ENCODE results near the gene EGFLAM.

The EGFLAM gene

GRCh38 chr5:38479315-38479904 is 221.1 kb downstream of the EGFLAM start:
- DNase-seq, result no peak

- no peak for DNase-seq
These were observed 225.5 kb downstream of the EGFLAM start for GRCh38 chr5:38483805-38484398.

GRCh38 chr5:38494175-38494574 is 235.8 kb downstream of the EGFLAM start:
- no peak for DNase-seq

- no peak for DNase-seq
These were observed 236.4 kb downstream of the EGFLAM start for GRCh38 chr5:38494763-38495162.

- no peak for DNase-seq
These were observed 239.6 kb downstream of the EGFLAM start for GRCh38 chr5:38497946-38498345.

- DNase-seq, result no peak
These were observed 242.4 kb downstream of the EGFLAM start for GRCh38 chr5:38500573-38501260.

- DNase-seq, result no peak
These were observed 247.9 kb downstream of the EGFLAM start for GRCh38 chr5:38506302-38506701.

- no peak for DNase-seq
These were observed 250.8 kb downstream of the EGFLAM start for GRCh38 chr5:38509185-38509584.

Data from activated T-cell treated with anti-CD3 and anti-CD28 coated beads, Interleukin-2, amount 50 U/mL, for 1 hour (primary cell).